ENCODE results near the gene ARL14EPL. TPM values are rescaled to one million over a fixed set of nuclear protein-coding genes. Genes with fewer than 3 reads are reported as not detected.

ARL14EPL gene
- total RNA-seq, 1 experiment from 2014 or later, result not detected

- Mint-ChIP-seq H3K27me3 (ENCODE audit: low read depth) (no peaks in the 10 kb centered on the region), H3K4me1 (peaks cover 5% of the 10 kb centered on the region; the same call in 1 of the 2 replicates), H3K4me3 (no peak overlapping the region), H3K27ac (no peak overlapping the region), H3K9me3 (no peaks in the 10 kb centered on the region), H3K36me3 (no peaks in the 10 kb centered on the region)
- DNase-seq (ENCODE audit: low spot score), result no peak
- ChIA-PET POLR2A (no interaction called here), CTCF (no interaction called here)
- no peak for ATAC-seq
- TF ChIP-seq TEAD1 (CRISPR knock-in tag; IDR thresholded peaks at IDR 0.05), result no peak
- TF ChIP-seq ZMAT4 (CRISPR knock-in tag; IDR thresholded peaks at IDR 0.05), result no peak
- TF ChIP-seq IRF2 (CRISPR knock-in tag; IDR thresholded peaks at IDR 0.05; ENCODE audit: borderline replicate concordance, low read depth), result no peak
- no peak for TF ChIP-seq GABPB1 (CRISPR knock-in tag; IDR thresholded peaks at IDR 0.05)
- TF ChIP-seq ATF3 (CRISPR knock-in tag; conservative IDR thresholded peaks at IDR 0.05), result no peak
- no peak for TF ChIP-seq FOXJ3 (CRISPR knock-in tag; IDR thresholded peaks at IDR 0.05; ENCODE audit: borderline replicate concordance)
- no peak for TF ChIP-seq ELF4 (CRISPR knock-in tag; IDR thresholded peaks at IDR 0.05; ENCODE audit: low read depth)
Observed at GRCh38 chr5:116078199-116078598, 45.9 kb downstream of the ARL14EPL start.

- ChIA-PET CTCF (no interaction called here), POLR2A (no interaction called here)
- Mint-ChIP-seq H3K27me3 (ENCODE audit: low read depth) (no peaks in the 10 kb centered on the region), H3K4me1 (peaks cover 19% of the 10 kb centered on the region), H3K4me3 (peak overlapping the region; percentile 87), H3K36me3 (peaks cover 5% of the 10 kb centered on the region; the same call in 1 of the 2 replicates), H3K9me3 (no peaks in the 10 kb centered on the region), H3K27ac (no peak overlapping the region)
- ATAC-seq, result peak; percentile 67
- DNase-seq (ENCODE audit: low spot score), result no peak
- no peak for TF ChIP-seq KAT7 (CRISPR knock-in tag; IDR thresholded peaks at IDR 0.05; ENCODE audit: borderline replicate concordance)
- TF ChIP-seq AFF4 (CRISPR knock-in tag; IDR thresholded peaks at IDR 0.05; ENCODE audit: borderline replicate concordance), result no peak
- no peak for TF ChIP-seq NR2C2 (CRISPR knock-in tag; IDR thresholded peaks at IDR 0.05)
- no peak for TF ChIP-seq E2F1 (CRISPR knock-in tag; IDR thresholded peaks at IDR 0.05)
- no peak for TF ChIP-seq MYBL2 (CRISPR knock-in tag; IDR thresholded peaks at IDR 0.05)
- no peak for TF ChIP-seq FOXP1 (CRISPR knock-in tag; IDR thresholded peaks at IDR 0.05; ENCODE audit: borderline replicate concordance)
- TF ChIP-seq ATF1 (CRISPR knock-in tag; IDR thresholded peaks at IDR 0.05), result no peak
- no peak for TF ChIP-seq ATF2 (CRISPR knock-in tag; IDR thresholded peaks at IDR 0.05; ENCODE audit: borderline replicate concordance, low read depth)
- no peak for TF ChIP-seq NR1H2 (CRISPR knock-in tag; IDR thresholded peaks at IDR 0.05)
- no peak for TF ChIP-seq CBFB (CRISPR knock-in tag; IDR thresholded peaks at IDR 0.05; ENCODE audit: low read depth)
Observed at GRCh38 chr5:116084287-116084691, 52.0 kb downstream of the ARL14EPL start.
